ENCODE results near the gene RASSF5.

DNA sequence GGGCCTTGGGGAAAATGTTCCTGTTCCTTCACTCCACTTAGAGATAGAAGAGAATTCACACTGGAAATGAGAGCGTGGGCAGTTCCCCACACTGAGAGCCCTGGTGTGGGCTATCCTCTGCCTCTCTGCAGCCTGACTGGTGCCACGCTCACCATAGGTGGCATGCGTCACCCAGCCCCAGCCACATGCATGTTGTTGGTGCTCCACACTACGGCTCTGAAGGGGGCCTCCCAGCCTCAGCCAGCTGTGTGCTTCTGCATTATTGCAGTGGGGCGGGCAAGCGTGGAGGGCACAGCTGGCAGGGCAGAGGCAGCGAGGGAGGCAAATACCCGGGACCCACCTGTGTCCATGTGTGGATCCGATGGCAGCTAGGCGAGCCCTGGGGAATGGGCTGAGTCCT is 14.7 kb upstream of the RASSF5 start:
- TF ChIP-seq, protein P1, sequence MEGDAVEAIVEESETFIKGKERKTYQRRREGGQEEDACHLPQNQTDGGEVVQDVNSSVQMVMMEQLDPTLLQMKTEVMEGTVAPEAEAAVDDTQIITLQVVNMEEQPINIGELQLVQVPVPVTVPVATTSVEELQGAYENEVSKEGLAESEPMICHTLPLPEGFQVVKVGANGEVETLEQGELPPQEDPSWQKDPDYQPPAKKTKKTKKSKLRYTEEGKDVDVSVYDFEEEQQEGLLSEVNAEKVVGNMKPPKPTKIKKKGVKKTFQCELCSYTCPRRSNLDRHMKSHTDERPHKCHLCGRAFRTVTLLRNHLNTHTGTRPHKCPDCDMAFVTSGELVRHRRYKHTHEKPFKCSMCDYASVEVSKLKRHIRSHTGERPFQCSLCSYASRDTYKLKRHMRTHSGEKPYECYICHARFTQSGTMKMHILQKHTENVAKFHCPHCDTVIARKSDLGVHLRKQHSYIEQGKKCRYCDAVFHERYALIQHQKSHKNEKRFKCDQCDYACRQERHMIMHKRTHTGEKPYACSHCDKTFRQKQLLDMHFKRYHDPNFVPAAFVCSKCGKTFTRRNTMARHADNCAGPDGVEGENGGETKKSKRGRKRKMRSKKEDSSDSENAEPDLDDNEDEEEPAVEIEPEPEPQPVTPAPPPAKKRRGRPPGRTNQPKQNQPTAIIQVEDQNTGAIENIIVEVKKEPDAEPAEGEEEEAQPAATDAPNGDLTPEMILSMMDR (IDR thresholded peaks at IDR 0.05): no peak
- TF ChIP-seq EZH2 (IDR thresholded peaks at IDR 0.05; ENCODE audit: borderline replicate concordance, insufficient read depth, low read depth, low read length, poor library complexity, severe bottlenecking): no peak

All from B cell (primary cell).